Left lung (tissue), 10 donors: ENCODE measurements around the gene SCAPER. TPM values are rescaled to one million over a fixed set of nuclear protein-coding genes. Genes with fewer than 3 reads are reported as not detected.

ENCODE experiments used
- ATAC-seq: fragments of 200-7000 bp; cut with Tn5 transposase; one replicate; pipeline ENCODE4 v1.9.1; 2020; ENCODE audit warnings: moderate library complexity
- DNase-seq, 4 donors: peaks; one replicate each; pipeline ENCODE4 v3.0.0-alpha.2; 2013 to 2020
- H3K27ac ChIP-seq, 2 donors: fragments of 200-600 bp; sonication (generic) in 1 of 2; one replicate each; pipeline versions ENCODE4 v1.5.0 to v1.8.0; 2020 to 2021
- H3K27me3 ChIP-seq, 2 donors: fragments of 200-600 bp; sonication (generic) in 1 of 2; one replicate each; pipeline versions ENCODE4 v1.5.0 to v1.8.0; 2020 to 2021
- H3K36me3 ChIP-seq, 2 donors: fragments of 200-600 bp; sonication (generic) in 1 of 2; one replicate each; pipeline versions ENCODE4 v1.5.0 to v1.8.0; 2020 to 2021
- H3K4me1 ChIP-seq, 2 donors: fragments of 200-600 bp; one replicate each; pipeline ENCODE4 v1.8.0; 2021
- H3K4me3 ChIP-seq, 2 donors: fragments of 200-600 bp; sonication (generic) in 1 of 2; one replicate each; pipeline versions ENCODE4 v1.5.0 to v1.8.0; 2020 to 2021; ENCODE audit warnings: mild to moderate bottlenecking in 1 of 2
- H3K9me3 ChIP-seq, 2 donors: fragments of 200-600 bp; sonication (generic) in 1 of 2; one replicate each; pipeline versions ENCODE4 v1.5.0 to v1.8.0; 2020 to 2021
- CTCF ChIP-seq, 2 donors: fragments of 200-600 bp; sonication (generic) in 1 of 2; IDR thresholded peaks; one replicate each; pipeline versions ENCODE4 v1.5.0 to v1.8.0; 2021; ENCODE audit warnings: antibody characterized with exemption in 2 of 2
- intact Hi-C, 2 donors: fragments of 100-400 bp; cut with DNase I; formaldehyde crosslinking; loops; one replicate each; pipeline versions ENCODE4 v1.11.2 to v1.14.2; 2022
- polyA plus RNA-seq, 6 donors: library from polyadenylated mRNA; unstranded; fragments of 120-200 nt; gene quantifications; one replicate each; pipeline ENCODE4 v1.2.1, GENCODE V29; 2013; ENCODE audit not compliant: insufficient read length in 6 of 6
- total RNA-seq, 2 donors: library from RNA; stranded (reverse); fragmentation: NEBNext Ultra II Directional; extraction: Animal tissue kit (Norgen Biotek cat#: 25700); gene quantifications; one replicate each; pipeline ENCODE4 v1.2.1, GENCODE V29; 2021
- donor health status: DM: no; HTN: yes; CAD: no.
- donor health status: DM: no; HTN: no; CAD: no.

The SCAPER gene
- total and polyA plus RNA-seq, 8 donors = 18.3 to 30.0 (median 26.6) TPM

DNA sequence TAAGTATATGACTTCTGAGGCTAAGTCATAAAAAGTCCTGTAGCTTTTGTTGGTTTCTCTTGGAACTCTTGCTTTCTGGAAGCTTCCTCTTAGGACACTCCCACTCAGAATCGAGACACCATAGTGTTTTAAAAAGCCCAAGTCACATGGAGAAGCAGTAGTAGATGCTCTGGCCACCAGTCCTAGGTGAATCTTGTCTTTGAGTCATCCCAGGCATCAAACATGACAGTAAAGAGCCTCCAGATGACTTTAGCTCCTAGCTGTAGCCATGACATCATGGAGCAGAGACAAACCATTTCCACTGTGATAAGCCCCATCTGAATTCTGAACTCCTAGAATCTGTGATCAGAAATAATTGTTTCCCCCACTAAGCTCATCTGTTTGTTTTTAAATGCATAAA is 526.4 kb downstream of the SCAPER start:
- H3K36me3 ChIP-seq = peaks cover 0 to 14% of the 10 kb centered on the region in 2 donors
- no peaks in the 10 kb centered on the region for H3K4me1 ChIP-seq
- ATAC-seq (no peak), DNase-seq (no peak)
- intact Hi-C loops = no loop called here
- no peaks in the 10 kb centered on the region for H3K9me3 ChIP-seq
- H3K27ac ChIP-seq = no peak overlapping the region
- H3K27me3 ChIP-seq = no peaks in the 10 kb centered on the region
- TF ChIP-seq CTCF (IDR thresholded peaks at IDR 0.05) = no peak
- H3K4me3 ChIP-seq = no peak overlapping the region

DNA sequence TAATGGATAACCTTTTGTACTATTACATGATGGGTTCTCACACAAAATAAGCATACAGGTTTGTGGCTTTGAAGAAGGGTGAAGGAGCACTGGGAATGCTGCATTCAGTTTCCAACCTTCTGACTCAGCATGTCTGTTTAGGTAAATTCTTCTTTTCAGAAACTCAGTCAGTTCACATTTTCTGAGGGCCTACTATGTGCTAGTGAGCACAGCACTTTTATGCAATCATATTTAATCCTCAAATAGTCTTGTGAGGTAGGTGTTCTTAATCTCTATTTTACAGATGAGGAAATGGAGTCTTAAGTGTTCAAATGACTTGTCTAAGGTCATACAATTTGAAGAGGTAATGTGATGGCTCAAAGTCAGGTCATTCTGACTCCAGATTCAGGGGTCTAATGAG is 527.4 kb downstream of the SCAPER start:
- H3K4me1 ChIP-seq = no peaks in the 10 kb centered on the region
- no peak for TF ChIP-seq CTCF (IDR thresholded peaks at IDR 0.05)
- intact Hi-C loops = no loop called here

DNA sequence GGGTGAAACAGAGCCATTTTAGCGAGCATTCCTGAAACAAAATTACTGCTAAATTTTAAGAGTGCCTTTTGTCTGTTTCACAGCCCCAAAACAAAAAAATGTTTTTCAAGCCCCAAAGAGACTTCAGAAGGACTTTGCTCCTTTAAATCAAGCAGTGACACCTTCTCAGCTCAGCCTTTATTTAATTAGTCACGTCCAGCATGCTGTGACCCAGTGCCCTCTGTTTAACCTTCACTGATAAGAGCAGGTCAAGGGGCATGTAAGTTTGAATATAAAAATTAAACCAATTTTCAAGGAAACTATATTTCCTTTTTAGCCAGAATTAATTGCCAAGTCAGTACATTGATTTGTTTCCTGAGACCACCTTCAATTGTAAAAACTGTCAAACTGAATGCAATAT is 527.9 kb downstream of the SCAPER start:
- Histone ChIP-seq H3K4me1 (no peaks in the 10 kb centered on the region), H3K36me3 (peaks cover 0 to 24% of the 10 kb centered on the region in 2 donors), H3K9me3 (no peaks in the 10 kb centered on the region), H3K27me3 (no peaks in the 10 kb centered on the region), H3K4me3 (no peak overlapping the region), H3K27ac (no peak overlapping the region)
- ATAC-seq (no peak), DNase-seq (no peak)
- intact Hi-C loops = no loop called here
- TF ChIP-seq CTCF (IDR thresholded peaks at IDR 0.05) = no peak

More for the DNA sequence above, 527.4 kb downstream of the SCAPER start:
- peaks cover 0 to 23% of the 10 kb centered on the region in 2 donors for H3K36me3 ChIP-seq
- ATAC-seq = no peak
- DNase-seq = no peak
- H3K4me3 ChIP-seq = no peak overlapping the region
- H3K9me3 ChIP-seq = no peaks in the 10 kb centered on the region
- H3K27me3 ChIP-seq = no peaks in the 10 kb centered on the region
- no peak overlapping the region for H3K27ac ChIP-seq

DNA sequence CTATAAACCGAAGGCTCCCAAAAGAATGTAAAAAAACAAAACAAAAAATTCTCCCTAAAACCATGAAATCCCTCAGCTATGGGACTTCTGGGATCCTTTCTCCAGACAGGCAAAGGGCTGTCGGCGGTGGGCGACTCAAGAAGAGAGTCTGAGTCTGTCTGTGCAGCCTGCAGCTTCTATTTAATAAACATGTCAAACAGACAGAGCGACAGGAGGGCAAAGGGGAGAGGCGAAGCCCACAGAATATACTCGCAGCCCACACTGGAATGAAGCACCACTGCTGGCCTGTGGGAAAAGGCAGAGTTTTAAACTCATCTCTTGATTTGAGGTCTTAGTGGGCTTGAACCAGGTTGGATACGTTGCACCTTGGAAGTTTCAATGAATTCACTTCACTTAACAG is 528.3 kb downstream of the SCAPER start:
- H3K4me3 ChIP-seq = no peak overlapping the region
- H3K4me1 ChIP-seq = no peaks in the 10 kb centered on the region
- H3K27me3 ChIP-seq = no peaks in the 10 kb centered on the region
- TF ChIP-seq CTCF (IDR thresholded peaks at IDR 0.05) = no peak
- no peak for ATAC-seq
- peaks cover 0 to 24% of the 10 kb centered on the region in 2 donors for H3K36me3 ChIP-seq
- no peak overlapping the region for H3K27ac ChIP-seq
- intact Hi-C loops = no loop called here
- H3K9me3 ChIP-seq = no peaks in the 10 kb centered on the region
- DNase-seq = no peak

DNA sequence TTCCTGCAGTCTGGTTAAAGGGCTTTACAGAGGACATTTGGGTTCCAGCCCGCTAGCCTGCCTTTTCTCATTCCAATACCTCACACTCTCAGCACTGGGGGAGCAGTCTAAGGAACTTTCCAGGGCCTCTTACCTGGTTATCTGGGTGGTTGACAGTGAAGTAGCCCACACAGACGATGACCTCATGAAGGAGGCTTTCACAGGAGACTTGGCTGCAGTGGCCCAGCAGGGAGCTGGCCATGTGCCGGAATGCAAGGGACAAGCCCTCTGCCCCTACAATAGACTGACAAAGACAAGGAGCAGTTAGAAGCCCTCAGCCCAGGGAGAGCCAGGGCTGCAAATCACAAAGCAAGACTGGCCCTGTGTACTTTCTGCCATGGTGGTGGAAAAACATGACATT is 529.1 kb downstream of the SCAPER start:
- Histone ChIP-seq H3K36me3 (peaks cover 0 to 24% of the 10 kb centered on the region in 2 donors), H3K4me1 (no peaks in the 10 kb centered on the region), H3K9me3 (no peaks in the 10 kb centered on the region), H3K27me3 (no peaks in the 10 kb centered on the region), H3K27ac (no peak overlapping the region), H3K4me3 (no peak overlapping the region)
- DNase-seq (no peak), ATAC-seq (peak; percentile 47)
- intact Hi-C loops = no loop called here
- TF ChIP-seq CTCF (IDR thresholded peaks at IDR 0.05) = no peak
